IPS-NIHi7 (cell line): ENCODE measurements around the gene CSNK1G2.
A peak's percentile ranks its signal among the peaks of the same experiment; 100 is the strongest.

Experiments
- DNase-seq: peaks from one replicate; pipeline ENCODE4 v3.0.0; 2012; ENCODE audit warnings: mixed read lengths; ENCODE audit errors: extremely low spot score

Gene CSNK1G2

DNA sequence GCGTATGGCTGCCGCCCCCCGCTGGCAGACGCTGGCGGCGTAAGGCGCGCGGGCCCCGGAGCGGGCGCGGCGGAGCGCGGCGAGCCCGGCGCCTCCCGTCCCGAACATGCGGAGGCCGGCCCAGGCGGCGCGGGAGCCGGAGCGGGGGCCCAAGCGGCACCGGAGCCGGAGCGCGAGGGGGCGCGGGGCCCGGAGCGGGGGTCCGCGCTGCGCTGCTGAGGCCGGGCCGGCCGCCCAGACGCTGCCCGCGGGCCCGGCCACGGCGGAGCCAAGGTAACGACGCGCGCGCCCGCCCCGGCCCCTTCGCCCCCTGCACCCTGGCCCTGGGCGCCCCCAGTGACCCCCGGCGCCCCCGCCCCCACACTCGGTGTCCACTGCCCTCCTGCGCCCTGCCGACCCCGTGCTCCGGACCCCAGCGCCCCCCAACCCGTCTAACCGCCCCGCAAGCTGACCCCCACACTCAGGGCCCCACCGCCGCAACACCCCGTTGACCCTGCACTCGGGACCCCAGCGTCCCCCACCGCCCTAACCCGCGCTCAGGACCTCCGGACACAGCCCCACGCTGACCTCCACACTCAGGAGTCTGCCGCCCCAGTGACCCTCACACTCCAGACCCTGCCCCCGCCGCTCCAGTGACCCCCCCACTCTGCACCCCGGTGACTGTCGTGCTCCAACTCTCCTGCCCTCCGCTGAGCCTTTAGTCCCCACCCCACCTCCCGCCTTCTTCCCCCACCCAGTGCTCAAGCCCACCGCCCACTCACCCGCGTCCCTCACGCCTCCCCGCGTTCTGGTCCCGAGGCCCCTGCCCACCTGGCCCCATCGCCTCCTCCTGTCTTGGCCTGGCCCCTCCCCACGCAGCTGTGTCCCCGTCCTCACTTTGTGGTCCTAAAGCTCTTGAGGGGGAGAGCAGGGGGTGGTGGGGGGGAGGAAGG, at the start of gene CSNK1G2:
TSS of gene CSNK1G2 (plus strand) at position 27 of the 932 bp plus-strand sequence. CDS start 28,601 bp downstream, outside the sequence.
- DNase-seq, result no peak

DNA sequence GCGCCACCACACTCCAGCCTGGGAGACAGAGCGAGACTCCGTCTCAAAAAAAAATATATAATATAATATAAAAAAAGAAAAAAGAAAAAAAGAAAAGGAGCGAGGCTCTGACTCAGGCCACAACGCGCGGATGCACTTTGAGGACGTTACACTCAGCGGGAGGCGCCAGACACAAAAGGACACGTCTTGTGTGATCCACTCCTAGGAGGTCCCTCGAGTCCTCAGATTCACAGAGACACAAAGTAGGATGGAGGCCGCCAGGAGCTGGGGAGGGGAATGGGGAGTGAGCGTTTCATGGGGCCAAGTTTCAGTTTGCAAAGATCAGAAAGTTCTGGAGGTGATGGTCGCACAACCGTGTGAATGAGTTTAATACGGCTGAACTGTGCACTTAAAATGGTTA, 47.2 kb upstream of the CSNK1G2 start:
- no peak for DNase-seq

DNA sequence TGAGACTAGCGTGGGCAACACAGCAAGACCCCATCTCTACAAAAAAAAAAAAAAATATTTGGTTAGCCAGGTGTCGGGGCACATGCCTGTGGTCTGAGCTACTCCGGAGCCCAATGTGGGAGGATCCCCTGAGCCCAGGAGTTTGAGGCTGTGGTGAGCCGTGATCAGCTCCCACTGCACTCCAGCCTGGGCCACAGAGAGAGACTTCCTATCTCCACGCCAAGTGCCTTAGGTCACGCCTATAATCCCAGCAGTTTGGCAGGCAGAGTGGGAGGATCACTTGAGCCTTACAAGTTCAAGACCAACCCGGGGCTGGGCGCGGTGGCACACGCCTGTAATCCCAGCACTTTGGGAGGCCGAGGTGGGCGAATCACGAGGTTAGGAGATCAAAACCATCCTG, 44.5 kb upstream of the CSNK1G2 start:
- DNase-seq, result no peak

DNA sequence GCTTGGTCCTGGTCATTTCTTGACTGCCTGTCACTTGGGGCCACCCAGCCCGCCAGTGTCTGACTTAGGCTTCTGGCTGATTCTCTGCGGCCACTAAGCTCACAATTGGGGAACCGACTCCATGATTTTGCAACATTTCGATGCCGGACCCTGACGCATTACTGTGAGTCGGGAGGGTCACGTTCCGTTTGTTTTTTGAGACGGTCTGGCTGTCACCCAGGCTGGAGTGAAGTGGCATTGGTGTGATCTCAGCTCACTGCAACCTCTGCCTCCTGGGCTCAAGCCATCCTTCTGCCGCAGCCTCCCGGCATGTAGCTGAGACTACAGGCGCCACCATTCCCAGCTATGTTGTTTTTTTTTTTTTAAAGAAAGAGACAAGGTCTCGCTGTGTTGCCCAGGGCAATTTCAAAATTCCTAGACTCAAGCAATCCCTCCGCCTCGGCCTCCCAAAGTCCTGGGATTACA, 39.0 kb upstream of the CSNK1G2 start:
- no peak for DNase-seq

DNA sequence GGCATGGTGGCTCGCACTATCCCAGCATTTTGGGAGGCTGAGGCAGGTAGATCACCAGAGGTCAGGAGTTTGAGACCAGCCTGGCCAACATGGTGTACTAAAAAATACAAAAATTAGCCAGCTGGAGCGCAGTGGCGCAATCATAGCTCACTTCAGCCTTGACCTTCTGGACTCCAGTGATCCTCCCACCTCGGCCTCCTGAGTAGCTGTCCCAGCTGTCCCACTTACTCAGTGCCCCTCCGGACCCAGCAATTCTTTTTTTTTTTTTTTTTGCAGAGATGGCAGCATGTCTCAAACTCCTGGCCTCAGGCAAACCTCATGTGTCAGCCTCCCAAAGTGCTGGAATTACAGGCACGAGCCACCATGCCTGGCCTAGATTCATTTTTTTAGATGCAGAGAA, 38.0 kb upstream of the CSNK1G2 start:
- DNase-seq, result no peak

DNA sequence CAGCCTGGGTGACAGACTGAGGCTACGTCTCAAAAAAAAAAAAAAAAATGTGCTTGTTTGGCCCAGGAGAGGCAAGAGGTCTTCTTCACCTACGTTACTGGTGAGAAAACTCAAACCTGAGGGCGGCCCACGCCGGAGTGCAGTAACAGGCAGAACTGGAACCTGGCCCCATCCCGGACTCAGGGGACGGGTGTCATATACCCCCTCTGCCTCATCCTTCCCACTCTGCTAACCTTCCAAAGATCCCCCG, 36.2 kb upstream of the CSNK1G2 start:
- DNase-seq, result no peak

DNA sequence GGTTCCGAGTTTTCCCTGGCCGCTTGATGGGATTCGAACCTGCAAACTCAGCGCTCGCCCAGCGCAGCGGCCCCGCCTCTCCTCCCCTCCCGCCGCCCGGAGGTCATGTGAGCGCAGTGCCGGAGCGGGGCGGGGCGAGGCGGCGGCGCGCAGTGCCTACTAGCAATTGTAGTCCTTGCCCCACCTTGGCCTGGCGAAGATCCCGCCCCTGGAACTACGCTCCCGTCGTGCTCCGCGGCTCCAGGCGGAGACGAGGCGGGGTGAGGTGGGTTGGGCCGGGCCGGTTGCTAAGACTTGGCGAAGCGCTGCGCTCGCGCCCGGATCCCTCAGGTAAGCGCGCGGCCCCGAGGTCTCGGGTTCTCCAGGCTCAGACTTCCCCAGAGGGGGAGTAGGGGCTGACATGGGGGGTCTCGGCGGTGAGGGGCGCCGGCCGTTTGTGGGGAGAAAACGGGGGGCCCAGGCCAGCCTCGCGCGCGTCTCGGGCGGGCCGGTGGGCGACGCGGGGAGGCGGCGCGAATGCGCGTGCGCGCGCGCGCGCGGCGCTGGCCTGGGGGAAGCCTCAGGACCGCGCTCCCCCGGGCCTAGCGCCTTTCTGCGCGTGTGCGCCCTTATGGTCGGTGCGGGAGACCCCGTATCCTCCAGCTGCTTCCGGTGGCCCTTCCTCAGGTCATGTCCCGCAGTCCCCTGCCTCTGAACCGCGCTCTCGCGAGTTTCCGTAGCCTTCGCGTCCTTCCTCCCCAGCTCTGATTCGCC, 35.7 kb upstream of the CSNK1G2 start, which contains the start of the genes ADAT3 and SCAMP4:
TSS of gene ADAT3 (plus strand) at position 290 of the 753 bp plus-strand sequence. CDS start 6,649 bp downstream, outside the sequence.
TSS of gene SCAMP4 (plus strand) at position 290 of the 753 bp plus-strand sequence. CDS start 9,621 bp downstream, outside the sequence.
- DNase-seq, result peak; percentile 99

DNA sequence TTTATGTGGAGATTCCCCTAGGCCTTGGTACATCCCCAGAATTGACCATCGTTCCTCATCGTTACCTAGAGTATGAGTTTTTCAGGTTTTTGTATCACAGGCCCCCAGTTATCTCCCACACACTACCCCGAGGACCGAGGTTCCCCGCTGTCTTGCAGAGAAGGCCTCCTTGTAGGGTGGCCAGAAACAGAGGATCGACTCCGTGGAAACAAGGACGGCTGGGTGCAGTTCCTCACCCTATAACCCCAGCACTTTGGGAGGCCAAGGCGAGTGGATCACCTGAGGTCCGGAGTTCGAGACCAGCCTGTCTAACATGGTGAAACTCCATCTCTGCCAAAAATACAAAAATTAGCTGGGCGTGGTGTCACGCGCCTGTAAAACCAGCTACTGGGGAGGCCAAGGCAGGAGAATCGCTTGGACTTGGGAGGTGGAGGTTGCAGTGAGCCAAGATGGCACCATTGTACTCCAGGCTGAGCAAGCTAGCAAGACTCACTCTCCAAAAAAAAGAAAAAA, 35.1 kb upstream of the CSNK1G2 start:
- DNase-seq, result no peak

DNA sequence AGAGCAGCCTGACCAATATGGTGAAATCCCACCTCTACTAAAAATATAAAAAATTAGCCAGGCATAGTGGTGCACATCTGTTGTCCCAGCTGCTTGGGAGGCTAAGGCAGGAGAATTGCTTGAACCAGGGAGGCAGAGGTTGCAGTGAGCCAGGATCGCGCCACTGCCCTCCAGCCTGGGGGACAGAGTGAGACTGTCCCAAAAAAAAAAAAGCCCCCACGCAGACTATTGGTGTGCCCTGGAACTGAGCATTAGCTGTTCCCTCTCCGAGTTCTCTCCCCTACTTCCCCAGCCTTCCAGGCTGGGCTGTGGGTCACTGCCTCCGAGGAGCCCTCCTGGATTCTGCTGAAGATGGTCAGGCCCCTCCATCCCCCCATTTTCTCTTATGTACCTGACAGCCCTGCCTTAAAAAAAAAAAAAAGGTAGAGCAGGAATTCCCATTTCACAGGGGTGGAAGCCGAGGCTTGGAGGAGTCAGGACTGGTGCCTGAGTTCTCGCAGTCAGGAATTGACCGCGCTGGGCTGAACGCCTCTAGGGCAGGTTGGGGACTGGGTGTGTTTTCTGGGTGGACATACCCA, 33.9 kb upstream of the CSNK1G2 start:
- DNase-seq, result no peak

DNA sequence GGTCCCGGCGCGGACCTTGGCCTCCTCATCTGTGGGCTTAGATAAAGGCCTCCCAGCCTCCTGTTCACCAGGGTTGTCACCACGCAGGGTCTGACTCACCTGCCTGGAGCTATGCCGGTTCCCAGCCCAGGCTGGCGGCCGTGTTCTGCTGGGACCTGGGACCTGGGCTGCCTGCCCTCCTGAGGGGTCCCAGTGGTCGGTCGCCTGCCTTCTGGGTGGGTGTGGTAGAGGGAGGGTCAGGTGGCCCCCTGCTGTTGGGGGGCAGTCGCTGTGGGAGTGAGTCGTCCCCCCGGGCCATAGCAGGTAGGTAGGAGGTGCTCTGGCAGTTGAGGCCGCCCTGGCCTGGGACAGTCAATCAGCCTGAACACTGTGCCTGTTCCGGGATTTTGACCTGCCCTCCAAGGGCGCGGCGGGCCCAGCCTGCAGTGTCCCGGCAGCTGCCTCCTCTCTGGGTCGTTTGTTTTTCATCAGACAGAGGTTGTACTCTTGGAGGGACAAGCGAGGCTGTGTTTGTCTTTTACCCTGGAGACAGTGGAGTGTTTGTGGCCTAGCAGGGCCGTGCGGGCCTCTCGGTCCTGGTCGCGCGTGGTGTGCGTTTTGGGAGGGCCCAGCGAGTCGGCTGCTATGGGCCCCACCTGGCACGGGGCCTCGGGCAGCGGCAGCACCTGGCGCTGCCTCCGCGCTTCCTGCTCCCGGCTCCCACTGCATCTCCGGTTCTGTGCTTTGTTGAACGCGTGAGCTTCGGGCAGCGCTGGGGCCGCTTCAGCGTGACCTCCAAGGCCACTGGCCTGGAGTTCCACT, 33.2 kb upstream of the CSNK1G2 start:
- no peak for DNase-seq

DNA sequence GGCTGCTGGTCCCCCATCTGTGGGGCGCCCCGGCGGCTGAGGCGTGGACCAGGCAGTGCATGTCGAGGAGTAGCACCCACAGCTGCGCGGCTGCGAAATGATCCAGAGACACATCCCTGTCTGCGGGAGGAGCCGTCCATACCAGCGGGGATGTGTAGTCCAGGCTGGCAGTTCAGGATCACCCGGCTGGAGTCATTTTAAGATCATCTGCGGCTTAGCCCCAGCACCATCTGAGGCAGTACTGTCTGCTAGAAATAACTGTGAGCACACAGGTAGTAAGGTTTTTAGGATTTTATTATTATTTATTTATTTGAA, 32.7 kb upstream of the CSNK1G2 start:
- no peak for DNase-seq

DNA sequence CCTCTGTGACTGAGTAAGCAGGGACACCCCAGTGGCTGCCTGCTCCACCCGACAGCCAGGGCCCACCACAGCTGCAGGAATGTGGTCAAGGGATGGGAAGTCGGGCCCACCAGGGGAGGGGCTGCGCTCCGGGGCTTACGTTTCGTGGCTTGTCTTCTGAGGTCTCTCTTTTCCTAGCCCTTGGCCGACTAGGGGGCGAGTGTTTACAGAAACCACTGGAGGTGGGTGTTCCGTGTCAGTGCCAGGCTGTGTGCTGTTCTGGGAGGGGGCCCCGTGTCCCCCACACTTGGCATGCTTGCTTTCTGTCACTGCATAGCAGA, 31.3 kb upstream of the CSNK1G2 start:
- DNase-seq, result no peak

DNA sequence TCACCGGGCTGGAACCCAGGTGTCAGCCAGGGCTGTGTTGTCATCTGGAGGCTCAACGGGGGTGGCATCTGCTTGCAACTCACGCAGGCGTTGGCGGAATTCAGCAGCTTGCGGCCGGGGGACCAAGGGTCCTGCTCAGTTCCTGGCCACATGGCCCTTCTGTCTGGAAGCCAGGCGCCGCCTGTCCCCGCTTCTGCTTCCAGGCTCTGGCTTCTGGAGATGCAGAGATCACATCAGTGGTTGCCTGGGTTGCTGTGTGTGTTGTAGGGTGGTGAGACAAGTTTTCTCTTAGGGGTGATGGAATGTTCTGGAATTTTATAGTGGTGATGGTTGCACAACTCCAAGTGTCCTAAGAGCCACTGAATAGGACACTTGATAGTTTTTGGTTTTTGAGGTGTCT, 30.8 kb upstream of the CSNK1G2 start:
- no peak for DNase-seq

DNA sequence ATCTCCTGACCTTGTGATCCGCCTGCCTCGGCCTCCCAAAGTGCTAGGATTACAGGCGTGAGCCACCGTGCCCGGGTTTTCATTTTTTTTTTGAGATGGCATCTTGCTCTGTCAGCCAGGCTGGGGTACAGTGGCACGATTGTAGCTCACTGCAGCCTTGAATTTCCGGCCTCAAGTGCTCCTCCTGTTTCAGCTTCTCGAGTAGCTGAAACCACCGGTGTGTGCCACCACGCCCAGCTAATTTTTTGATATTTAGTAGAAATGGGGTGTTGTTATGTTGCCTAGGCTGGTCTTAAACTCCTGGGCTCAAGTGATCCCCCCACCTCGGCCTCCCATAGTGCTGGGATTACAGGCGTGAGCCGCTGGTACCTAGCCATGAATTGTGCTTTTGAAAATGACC, 29.9 kb upstream of the CSNK1G2 start:
- no peak for DNase-seq

DNA sequence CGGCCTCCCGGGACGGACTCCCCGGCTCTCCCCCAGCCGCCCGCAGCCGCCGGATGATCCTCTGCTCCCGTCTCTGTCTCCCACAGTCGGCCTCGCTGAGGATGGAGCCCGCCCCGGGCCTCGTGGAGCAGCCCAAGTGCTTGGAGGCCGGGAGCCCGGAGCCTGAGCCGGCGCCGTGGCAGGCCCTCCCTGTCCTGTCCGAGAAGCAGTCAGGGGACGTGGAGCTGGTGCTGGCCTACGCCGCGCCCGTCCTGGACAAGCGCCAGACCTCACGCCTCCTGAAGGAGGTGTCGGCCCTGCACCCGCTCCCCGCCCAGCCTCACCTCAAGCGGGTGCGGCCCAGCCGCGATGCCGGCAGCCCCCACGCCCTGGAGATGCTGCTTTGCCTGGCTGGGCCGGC, 29.0 kb upstream of the CSNK1G2 start:
- DNase-seq, result no peak

DNA sequence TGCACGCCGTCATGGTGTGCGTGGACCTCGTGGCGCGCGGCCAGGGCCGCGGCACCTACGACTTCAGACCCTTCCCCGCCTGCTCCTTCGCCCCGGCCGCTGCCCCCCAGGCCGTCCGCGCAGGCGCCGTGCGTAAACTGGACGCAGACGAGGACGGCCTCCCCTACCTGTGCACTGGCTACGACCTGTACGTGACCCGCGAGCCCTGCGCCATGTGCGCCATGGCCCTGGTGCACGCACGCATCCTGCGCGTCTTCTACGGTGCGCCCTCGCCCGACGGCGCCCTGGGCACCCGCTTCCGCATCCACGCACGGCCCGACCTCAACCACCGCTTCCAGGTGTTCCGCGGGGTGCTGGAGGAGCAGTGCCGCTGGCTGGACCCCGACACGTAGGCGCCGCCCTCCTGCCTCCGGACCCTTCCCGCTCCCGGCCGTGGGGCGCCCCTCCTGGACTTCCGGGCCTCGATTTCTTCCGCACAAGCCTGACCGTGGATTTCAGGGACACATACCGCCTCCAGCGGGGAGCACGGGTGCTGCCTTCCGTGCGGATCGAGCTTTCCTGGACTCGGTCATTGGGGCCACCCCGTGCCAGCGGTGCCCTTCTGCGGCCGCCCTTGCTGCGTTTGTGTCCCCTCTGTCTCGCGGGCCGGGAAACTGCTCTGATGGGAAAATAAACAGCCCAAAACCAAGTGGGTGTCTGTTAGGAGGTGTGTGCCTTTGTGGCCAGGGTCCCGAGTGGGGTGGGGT, 28.0 kb upstream of the CSNK1G2 start:
- no peak for DNase-seq

DNA sequence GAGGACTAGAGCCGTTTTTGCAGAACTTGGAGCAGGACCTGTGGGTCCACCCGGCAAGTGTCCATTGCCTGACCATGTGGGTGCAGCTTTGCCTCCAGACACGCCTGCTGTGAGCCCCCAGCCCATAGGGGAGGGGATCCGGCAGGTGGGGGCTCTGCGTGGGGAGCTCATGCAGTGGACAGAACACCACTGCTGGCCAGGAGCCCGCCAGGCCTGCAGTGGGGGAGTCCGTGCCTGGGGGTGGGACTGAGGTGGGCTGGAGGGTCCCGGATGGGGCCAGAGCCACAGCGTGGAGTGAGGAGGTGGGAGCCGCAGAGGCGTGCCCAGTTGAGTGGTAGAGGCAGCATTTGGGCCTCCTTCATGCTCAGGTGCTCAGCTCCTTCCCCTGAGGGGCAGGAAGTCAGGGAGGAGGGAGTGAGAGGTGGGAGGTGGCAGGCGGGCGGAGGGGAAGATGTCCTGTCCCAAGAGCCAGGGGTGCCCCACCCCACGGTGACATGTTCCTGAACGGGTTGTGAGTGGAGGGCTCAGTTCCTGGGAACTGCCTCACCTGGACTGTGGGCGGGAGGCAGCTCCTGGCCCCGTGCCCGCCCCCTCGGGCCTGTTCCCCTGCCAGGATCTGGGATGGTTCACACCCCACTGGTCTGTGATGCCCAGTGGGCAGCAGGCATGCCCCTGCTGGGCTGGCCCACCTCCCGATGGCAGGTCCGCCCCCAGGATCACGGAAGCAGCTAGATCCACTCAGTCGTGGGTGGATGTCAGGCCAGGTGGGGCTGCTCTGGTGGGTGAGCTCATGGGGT, 27.0 kb upstream of the CSNK1G2 start:
- no peak for DNase-seq

DNA sequence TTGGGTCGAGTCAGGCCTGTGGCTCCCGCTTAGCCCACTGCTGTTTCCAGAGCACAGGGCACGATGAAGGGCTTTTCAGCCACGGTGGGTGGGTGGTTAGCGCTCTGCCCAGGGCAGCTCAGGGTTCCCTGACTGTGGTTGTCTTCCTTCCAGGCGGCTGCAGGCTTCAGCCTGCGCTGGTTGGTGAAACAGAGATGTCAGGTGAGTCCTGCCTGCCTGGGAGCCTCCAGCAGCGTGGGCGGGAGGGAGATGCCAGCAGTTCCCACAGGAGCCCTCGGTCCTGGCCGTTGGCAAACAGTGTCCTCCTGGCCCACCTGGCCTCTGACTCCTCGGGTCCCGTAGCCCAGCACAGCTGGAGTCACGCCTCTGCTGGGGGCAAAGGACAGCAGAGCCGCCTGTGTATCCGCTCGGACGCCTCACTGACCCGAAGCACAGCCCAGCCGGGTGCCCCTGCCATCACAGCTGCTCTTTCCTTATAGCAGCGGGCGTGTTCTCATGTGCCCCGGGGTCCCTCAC, 26.1 kb upstream of the CSNK1G2 start:
- DNase-seq, result no peak

DNA sequence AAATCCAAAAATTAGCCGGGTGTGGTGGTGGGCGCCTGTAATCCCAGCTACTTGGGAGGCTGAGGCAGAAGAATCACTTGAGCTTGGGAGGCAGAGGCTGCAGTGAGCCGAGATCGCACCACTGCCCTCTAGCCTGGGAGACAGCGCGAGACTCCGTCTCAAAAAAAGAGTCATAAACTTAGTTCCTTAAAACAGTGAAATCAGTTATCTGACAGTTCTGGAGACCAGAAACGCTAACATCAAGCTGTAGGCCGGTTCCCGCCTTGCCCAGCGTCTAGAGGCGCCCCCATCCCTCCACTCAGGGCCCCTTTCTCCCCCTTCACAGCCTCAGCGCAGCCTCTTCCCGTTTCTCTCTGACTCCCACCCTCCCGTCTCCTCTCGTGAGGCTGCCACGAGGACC, 23.8 kb upstream of the CSNK1G2 start:
- DNase-seq, result no peak

DNA sequence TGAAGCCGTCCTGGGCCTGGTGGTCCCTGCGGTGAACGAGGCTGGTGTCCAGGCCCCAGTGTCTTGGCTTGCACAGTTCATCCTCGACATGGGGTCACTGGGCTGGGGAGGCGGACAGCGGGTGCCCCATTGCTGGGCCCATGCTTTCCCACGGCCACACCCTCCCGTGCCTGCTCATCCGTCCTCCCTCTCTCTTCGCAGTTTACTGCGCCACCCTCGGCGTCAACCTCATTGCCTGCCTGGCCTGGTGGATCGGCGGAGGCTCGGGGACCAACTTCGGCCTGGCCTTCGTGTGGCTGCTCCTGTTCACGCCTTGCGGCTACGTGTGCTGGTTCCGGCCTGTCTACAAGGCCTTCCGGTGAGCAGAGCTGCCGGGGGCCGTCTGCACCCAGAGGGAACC, 23.0 kb upstream of the CSNK1G2 start:
- no peak for DNase-seq
